Adrenal gland (tissue), 12 donors: ENCODE measurements around the gene EMC7. TPM values are rescaled to one million over a fixed set of nuclear protein-coding genes. Genes with fewer than 3 reads are reported as not detected.

Source experiments
- DNase-seq, 7 donors: peaks; one replicate each; pipeline ENCODE4 v3.0.0-alpha.2; 2019 to 2020
- H3K27ac ChIP-seq, 5 donors: fragments of 200-600 bp; sonication (generic) in 4 of 5; 1 replicate in 3 of 5; 2 replicates in 2 of 5; pipeline versions ENCODE4 v1.5.1 to v1.8.0; 2016 to 2020; ENCODE audit warnings: mild to moderate bottlenecking in 1 of 5
- H3K27me3 ChIP-seq: fragments of 200-600 bp; 2 replicates; pipeline ENCODE4 v1.8.0; 2021
- H3K36me3 ChIP-seq, 2 donors: fragments of 200-600 bp; replicated peaks in 1 of 2; 1 replicate in 1 of 2; 2 replicates in 1 of 2; pipeline versions ENCODE4 v1.5.1 to v1.8.0; 2018 to 2022
- H3K4me1 ChIP-seq, 2 donors: fragments of 200-600 bp; replicated peaks in 1 of 2; 1 replicate in 1 of 2; 2 replicates in 1 of 2; pipeline versions ENCODE4 v1.5.1 to v1.8.0; 2018 to 2021
- H3K4me3 ChIP-seq, 4 donors: fragments of 200-600 bp; sonication (generic) in 3 of 4; one replicate each; pipeline ENCODE4 v1.5.1; 2016 to 2018
- H3K9me3 ChIP-seq, 3 donors: fragments of 200-600 bp; sonication (generic) in 1 of 3; replicated peaks in 1 of 3; 1 replicate in 2 of 3; 2 replicates in 1 of 3; pipeline versions ENCODE4 v1.5.1 to v1.8.0; 2016 to 2021
- CTCF ChIP-seq, 6 experiments: fragments of 450-650 bp in 4 of 6; fragments of 200-600 bp in 2 of 6; sonication (generic) in 1 of 6; IDR thresholded peaks; 1 replicate in 5 of 6; 2 replicates in 1 of 6; pipeline versions ENCODE4 v1.5.1 to v1.8.0; 2016 to 2021; ENCODE audit warnings: antibody characterized with exemption in 6 of 6, mild to moderate bottlenecking in 2 of 6, moderate library complexity in 1 of 6
- POLR2A ChIP-seq, 2 donors: fragments of 450-650 bp; IDR thresholded peaks; one replicate each; pipeline ENCODE4 v1.6.1; 2017; ENCODE audit warnings: antibody characterized with exemption in 2 of 2, mild to moderate bottlenecking in 2 of 2, moderate library complexity in 1 of 2
- WGBS, 4 donors: extraction: QIAGEN DNeasy Blood & Tissue Kit in 2 of 4; methylation state at CpG; one replicate each; pipeline versions ENCODE4 v1.1.5 to v1.1.7; 2013 to 2017; 5-methylcytosine and 5-hydroxymethylcytosine counted together
- intact Hi-C, 2 donors: fragments of 100-400 bp; cut with DNase I; formaldehyde crosslinking; loops; one replicate each; pipeline versions ENCODE4 v1.14.1 to v1.15.0; 2022 to 2023
- polyA plus RNA-seq, 3 donors: library from polyadenylated mRNA; stranded (reverse); fragments of 200-250 nt in 2 of 3; fragments of 350-450 nt in 1 of 3; fragmentation: Illumina TruSeq in 1 of 3; extraction: RNeasy Lipid Tissue Mini Kit (QIAGEN cat#74804) in 1 of 3; gene quantifications; one replicate each; pipeline ENCODE4 v1.2.3, GENCODE V29; 2013 to 2014
- total RNA-seq, 9 donors: library from RNA; depleted of rRNA in 4 of 9; stranded (reverse); fragments of >200 nt in 4 of 9; fragments of 120-200 nt in 1 of 9; fragmentation: NEBNext Ultra II Directional in 1 of 9; extraction: Animal tissue kit (Norgen Biotek cat#: 25700) in 1 of 9; gene quantifications; one replicate each; pipeline versions ENCODE4 v1.1.0 to v1.2.4, GENCODE V29; 2013 to 2023
- donor health status: healthy with polysubstance abuse.
- donor health status: Bipolar disorder and iron deficiency.
- donor health status: DM: yes; HTN: yes; CAD: no.
- donor health status: DM: no; HTN: no; CAD: no.
- donor health status: DM: no; HTN: no; CAD: no.
- donor health status: DM: yes; HTN: yes; CAD: no.

The EMC7 gene
- total and polyA plus RNA-seq, 12 donors = 36.4 to 268 (median 88.9) TPM

GRCh38 chr15:34079904-34080303 is 21.8 kb downstream of the EMC7 start:
- Histone ChIP-seq H3K27ac (no peak overlapping the region), H3K4me1 (no peaks in the 10 kb centered on the region), H3K9me3 (no peaks in the 10 kb centered on the region), H3K4me3 (no peak overlapping the region), H3K27me3 (no peaks in the 10 kb centered on the region), H3K36me3 (peaks cover 0 to 9% of the 10 kb centered on the region in 2 donors)
- DNase-seq = no peak
- no peak for TF ChIP-seq POLR2A (IDR thresholded peaks at IDR 0.05)
- no peak for TF ChIP-seq CTCF (IDR thresholded peaks at IDR 0.05)
- 56 to 100% (median 83%) methylated on average over 4 of the region's 4 CpGs for whole genome bisulfite sequencing, 4 donors
- intact Hi-C loops = no loop called here

GRCh38 chr15:34078900-34079299 is 22.8 kb downstream of the EMC7 start:
- Histone ChIP-seq H3K4me3 (no peak overlapping the region), H3K27me3 (no peaks in the 10 kb centered on the region), H3K4me1 (no peaks in the 10 kb centered on the region), H3K9me3 (no peaks in the 10 kb centered on the region), H3K27ac (no peak overlapping the region), H3K36me3 (peaks cover 0 to 1% of the 10 kb centered on the region in 2 donors)
- WGBS, 4 donors = 82 to 86% (median 84%) methylated on average over 3 of the region's 3 CpGs
- TF ChIP-seq POLR2A (IDR thresholded peaks at IDR 0.05) = no peak
- no peak for TF ChIP-seq CTCF (IDR thresholded peaks at IDR 0.05)
- intact Hi-C loops = no loop called here
- no peak for DNase-seq

- 91 to 95% (median 94%) methylated on average over 4 of the region's 4 CpGs for WGBS, 4 donors
- intact Hi-C loops = no loop called here
- no peak for DNase-seq
- H3K4me1 ChIP-seq = no peaks in the 10 kb centered on the region
- H3K9me3 ChIP-seq = no peaks in the 10 kb centered on the region
- no peaks in the 10 kb centered on the region for H3K36me3 ChIP-seq
- TF ChIP-seq CTCF (IDR thresholded peaks at IDR 0.05) = no peak
- H3K27me3 ChIP-seq = no peaks in the 10 kb centered on the region
- no peak overlapping the region for H3K27ac ChIP-seq
- no peak overlapping the region for H3K4me3 ChIP-seq
Measured at GRCh38 chr15:34076785-34077184, 24.9 kb downstream of the EMC7 start.

GRCh38 chr15:34070003-34070402 is 31.7 kb downstream of the EMC7 start:
- intact Hi-C loops = no loop called here
- H3K9me3 ChIP-seq = no peaks in the 10 kb centered on the region
- no peak for DNase-seq
- 74 to 80% (median 79%) methylated on average over 6 of the region's 6 CpGs for WGBS, 4 donors
- H3K4me3 ChIP-seq = no peak overlapping the region
- no peaks in the 10 kb centered on the region for H3K36me3 ChIP-seq
- no peak for TF ChIP-seq CTCF (IDR thresholded peaks at IDR 0.05)
- TF ChIP-seq POLR2A (IDR thresholded peaks at IDR 0.05) = no peak
- H3K27me3 ChIP-seq = no peaks in the 10 kb centered on the region
- no peaks in the 10 kb centered on the region for H3K4me1 ChIP-seq
- H3K27ac ChIP-seq = no peak overlapping the region
